Hepatocyte (in vitro differentiated cells): ENCODE data around the gene ZFPL1. TPM values are rescaled to one million over a fixed set of nuclear protein-coding genes. Genes with fewer than 3 reads are reported as not detected.

Experiments used
- DNase-seq: peaks from one replicate; pipeline ENCODE4 v3.0.0-alpha.2; 2016; ENCODE audit warnings: low spot score
- H2AFZ ChIP-seq: fragments of 200-600 bp; sonication (generic); 2 replicates; pipeline ENCODE4 v1.6.0; 2016; ENCODE audit warnings: antibody characterized with exemption, mild to moderate bottlenecking
- H3K27ac ChIP-seq: fragments of 200-600 bp; sonication (generic); 2 replicates; pipeline ENCODE4 v1.5.1; 2016; ENCODE audit warnings: mild to moderate bottlenecking
- H3K27me3 ChIP-seq: fragments of 200-600 bp; sonication (generic); 2 replicates; pipeline ENCODE4 v1.6.1; 2016
- H3K36me3 ChIP-seq: fragments of 200-600 bp; sonication (generic); replicated peaks from 2 replicates; pipeline ENCODE4 v1.5.1; 2016; ENCODE audit warnings: low read depth; ENCODE audit not compliant: insufficient read depth
- H3K4me1 ChIP-seq: fragments of 200-600 bp; sonication (generic); 2 replicates; pipeline ENCODE4 v1.5.1; 2016; ENCODE audit warnings: mild to moderate bottlenecking, moderate library complexity; ENCODE audit not compliant: insufficient read depth
- H3K4me2 ChIP-seq: fragments of 200-600 bp; sonication (generic); 2 replicates; pipeline ENCODE4 v1.6.0; 2016
- H3K4me3 ChIP-seq: fragments of 200-600 bp; sonication (generic); 2 replicates; pipeline ENCODE4 v1.5.1; 2016; ENCODE audit warnings: mild to moderate bottlenecking
- H3K79me2 ChIP-seq: fragments of 200-600 bp; sonication (generic); 2 replicates; pipeline ENCODE4 v1.6.0; 2017; ENCODE audit warnings: mild to moderate bottlenecking
- H3K9me2 ChIP-seq: fragments of 200-600 bp; sonication (generic); replicated peaks from 2 replicates; pipeline ENCODE4 v1.6.0; 2017; ENCODE audit warnings: mild to moderate bottlenecking; ENCODE audit not compliant: insufficient read depth
- H3K9me3 ChIP-seq: fragments of 200-600 bp; sonication (generic); 2 replicates; pipeline ENCODE4 v1.5.1; 2016; ENCODE audit warnings: low read depth, mild to moderate bottlenecking
- H4K20me1 ChIP-seq: fragments of 200-600 bp; sonication (generic); 2 replicates; pipeline ENCODE4 v1.6.0; 2016; ENCODE audit warnings: mild to moderate bottlenecking; ENCODE audit not compliant: insufficient read depth, poor library complexity, severe bottlenecking
- CTCF ChIP-seq: fragments of 200-600 bp; sonication (generic); IDR thresholded peaks from 2 replicates; pipeline ENCODE4 v1.5.1; 2016; ENCODE audit warnings: antibody characterized with exemption, mild to moderate bottlenecking; ENCODE audit not compliant: poor library complexity
- EZH2 ChIP-seq: fragments of 200-600 bp; sonication (generic); IDR thresholded peaks from 2 replicates; pipeline ENCODE4 v1.6.1; 2016; ENCODE audit warnings: antibody characterized with exemption, mild to moderate bottlenecking, borderline replicate concordance
- EZH2phosphoT487 ChIP-seq: fragments of 200-600 bp; sonication (generic); IDR thresholded peaks from one replicate; pipeline ENCODE4 v1.6.1; 2018; ENCODE audit warnings: antibody characterized with exemption, mild to moderate bottlenecking, low read depth, moderate library complexity; ENCODE audit not compliant: unreplicated experiment, severe bottlenecking
- WGBS: methylation state at CpG from one replicate; pipeline ENCODE4 v1.1.6; 2016; ENCODE audit warnings: low lambda C conversion rate; ENCODE audit errors: missing lambda C conversion rate; 5-methylcytosine and 5-hydroxymethylcytosine counted together
- polyA plus RNA-seq: library from polyadenylated mRNA; unstranded; fragments of >200 nt; fragmentation: Nextera tagmentation; extraction: Ambion mirVana; gene quantifications from 2 replicates; pipeline ENCODE4 v1.2.1, GENCODE V29; 2016
- total RNA-seq: library from RNA; depleted of rRNA; stranded (reverse); fragments of >200 nt; gene quantifications from 2 replicates; pipeline ENCODE4 v1.2.3, GENCODE V29; 2014

ZFPL1 gene
- total and polyA plus RNA-seq, 2 experiments from 2014 or later = 41.0 to 52.7 TPM

- Histone ChIP-seq H2AFZ (no peak overlapping the region), H3K27me3 (no peaks in the 10 kb centered on the region), H3K79me2 (peaks cover 43% of the 10 kb centered on the region), H4K20me1 (no peaks in the 10 kb centered on the region), H3K27ac (no peak overlapping the region), H3K36me3 (no peaks in the 10 kb centered on the region), H3K9me3 (no peaks in the 10 kb centered on the region), H3K9me2 (no peaks in the 10 kb centered on the region), H3K4me2 (peak overlapping the region; percentile 99), H3K4me1 (peaks cover 27% of the 10 kb centered on the region), H3K4me3 (no peak overlapping the region)
- TF ChIP-seq EZH2phosphoT487 = no peak
- TF ChIP-seq CTCF = no peak
- no peak for TF ChIP-seq EZH2
- DNase-seq = no peak
- WGBS = 90% methylated on average over 6 of the region's 6 CpGs
Observed at GRCh38 chr11:65113839-65114238, 29.8 kb downstream of the ZFPL1 start.

DNA sequence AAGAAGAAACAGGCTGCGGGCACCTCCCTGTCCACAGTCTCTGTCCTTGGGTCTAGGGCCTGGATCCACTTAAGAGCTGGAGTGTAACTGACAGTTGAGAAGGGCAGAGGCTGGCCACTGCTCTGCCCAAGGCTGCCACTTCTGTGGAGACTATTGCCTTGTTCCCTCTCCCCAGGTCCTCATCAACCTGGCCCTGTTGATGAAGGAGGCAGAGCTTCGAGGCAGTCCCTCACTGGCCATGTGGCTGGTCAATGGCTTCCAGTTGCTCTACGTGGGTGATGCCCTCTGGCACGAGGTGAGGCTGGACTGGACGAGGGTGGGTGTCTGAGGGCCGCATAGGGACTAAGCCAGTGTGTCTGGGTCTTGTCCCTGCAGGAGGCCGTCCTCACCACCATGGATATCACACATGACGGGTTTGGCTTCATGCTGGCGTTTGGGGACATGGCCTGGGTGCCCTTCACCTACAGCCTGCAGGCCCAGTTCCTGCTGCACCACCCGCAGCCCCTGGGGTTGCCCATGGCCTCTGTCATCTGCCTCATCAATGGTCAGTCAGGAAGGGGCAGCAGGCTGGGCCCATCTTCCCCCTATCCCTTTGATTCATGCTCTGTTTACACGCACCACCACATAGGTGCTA lies 30.6 kb downstream of the ZFPL1 start:
- no peaks in the 10 kb centered on the region for H3K27me3 ChIP-seq
- H3K36me3 ChIP-seq = no peaks in the 10 kb centered on the region
- TF ChIP-seq CTCF = no peak
- no peak for TF ChIP-seq EZH2
- TF ChIP-seq EZH2phosphoT487 = no peak
- DNase-seq = no peak
- H2AFZ ChIP-seq = no peak overlapping the region
- no peak overlapping the region for H3K4me3 ChIP-seq
- no peaks in the 10 kb centered on the region for H3K9me3 ChIP-seq
- H3K9me2 ChIP-seq = no peaks in the 10 kb centered on the region
- 93% methylated on average over 11 of the region's 11 CpGs for WGBS
- H3K27ac ChIP-seq = no peak overlapping the region
- H3K4me1 ChIP-seq = peaks cover 27% of the 10 kb centered on the region
- H3K79me2 ChIP-seq = peaks cover 48% of the 10 kb centered on the region
- H4K20me1 ChIP-seq = no peaks in the 10 kb centered on the region
- no peak overlapping the region for H3K4me2 ChIP-seq

DNA sequence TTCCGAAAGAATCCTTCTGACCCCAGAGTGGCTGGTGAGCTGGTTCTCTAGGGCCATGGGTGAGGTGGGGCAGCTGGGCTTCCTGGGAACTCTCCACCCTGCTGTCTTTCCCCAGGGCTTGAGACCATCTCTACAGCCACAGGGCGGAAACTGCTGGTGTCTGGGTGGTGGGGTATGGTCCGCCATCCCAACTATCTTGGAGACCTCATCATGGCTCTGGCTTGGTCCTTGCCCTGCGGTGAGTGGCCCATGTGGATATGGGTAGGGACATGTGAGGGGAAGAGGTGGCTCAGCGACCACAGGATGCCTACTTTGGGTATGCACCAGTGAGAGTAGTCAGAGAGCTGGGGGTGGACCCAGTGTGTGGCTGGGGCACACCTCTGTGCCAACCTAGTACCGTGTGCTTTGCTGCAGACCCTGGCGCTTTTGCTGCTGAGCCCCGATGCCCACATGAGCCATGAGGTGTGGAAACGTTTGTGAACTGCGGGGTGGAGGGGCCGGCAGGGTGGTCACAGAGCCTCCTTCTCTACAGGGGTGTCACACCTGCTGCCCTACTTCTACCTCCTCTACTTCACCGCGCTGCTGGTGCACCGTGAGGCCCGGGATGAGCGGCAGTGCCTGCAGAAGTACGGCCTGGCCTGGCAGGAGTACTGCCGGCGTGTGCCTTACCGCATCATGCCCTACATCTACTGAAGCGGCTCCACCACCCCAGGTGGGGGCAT lies 31.5 kb downstream of the ZFPL1 start:
- no peak overlapping the region for H2AFZ ChIP-seq
- H4K20me1 ChIP-seq = no peaks in the 10 kb centered on the region
- WGBS = 97% methylated on average over 21 of the region's 21 CpGs
- peaks cover 28% of the 10 kb centered on the region for H3K4me1 ChIP-seq
- H3K36me3 ChIP-seq = no peaks in the 10 kb centered on the region
- H3K27ac ChIP-seq = no peak overlapping the region
- DNase-seq = no peak
- H3K9me2 ChIP-seq = no peaks in the 10 kb centered on the region
- H3K9me3 ChIP-seq = no peaks in the 10 kb centered on the region
- H3K4me3 ChIP-seq = no peak overlapping the region
- H3K4me2 ChIP-seq = peak overlapping the region; percentile 87
- TF ChIP-seq EZH2phosphoT487 = no peak
- TF ChIP-seq CTCF = no peak
- no peak for TF ChIP-seq EZH2
- peaks cover 56% of the 10 kb centered on the region for H3K79me2 ChIP-seq
- no peaks in the 10 kb centered on the region for H3K27me3 ChIP-seq
